ENCODE data around the gene AGBL1. TPM values are rescaled to one million over a fixed set of nuclear protein-coding genes. Genes with fewer than 3 reads are reported as not detected.

The AGBL1 gene
- total and polyA plus RNA-seq, 11 donors, result under 0.01 to 0.08 (median 0.02) TPM; not detected in 8

- Histone ChIP-seq H3K4me1 (no peaks in the 10 kb centered on the region), H3K27ac (no peak overlapping the region), H3K36me3 (no peaks in the 10 kb centered on the region), H3K4me3 (no peak overlapping the region), H3K27me3 (peaks cover 0 to 22% (median 0%) of the 10 kb centered on the region in 9 donors), H3K9me3 (no peaks in the 10 kb centered on the region)
- DNase-seq (no peak), ATAC-seq (no peak)
- intact Hi-C loops (cut with DNase I), result no loop called here
- WGBS, 4 donors, result 61 to 71% (median 64%) methylated on average over 2 of the region's 2 CpGs
- TF ChIP-seq POLR2A (IDR thresholded peaks at IDR 0.05), result no peak
- TF ChIP-seq CTCF (IDR thresholded peaks at IDR 0.05), result no peak
Measured at GRCh38 chr15:86263230-86263629, 183.6 kb downstream of the AGBL1 start.

- WGBS, 4 donors, result 72 to 77% (median 74%) methylated on average over 6 of the region's 6 CpGs
- Histone ChIP-seq H3K4me3 (no peak overlapping the region), H3K9me3 (no peaks in the 10 kb centered on the region), H3K27ac (no peak overlapping the region), H3K4me1 (no peaks in the 10 kb centered on the region), H3K36me3 (no peaks in the 10 kb centered on the region), H3K27me3 (peaks cover 0 to 24% (median 0%) of the 10 kb centered on the region in 9 donors)
- no peak for ATAC-seq
- TF ChIP-seq CTCF (IDR thresholded peaks at IDR 0.05) (no peak), POLR2A (IDR thresholded peaks at IDR 0.05) (no peak)
- intact Hi-C loops (cut with DNase I), result no loop called here
- DNase-seq, result no peak
Measured at GRCh38 chr15:86266896-86267484, 187.3 kb downstream of the AGBL1 start.

GRCh38 chr15:86267892-86268291 lies 188.2 kb downstream of the AGBL1 start:
- WGBS, 4 donors, result 86 to 94% (median 93%) methylated on average over 4 of the region's 4 CpGs
- H3K27me3 ChIP-seq, result peaks cover 0 to 21% (median 0%) of the 10 kb centered on the region in 9 donors
- no peaks in the 10 kb centered on the region for H3K36me3 ChIP-seq
- no peaks in the 10 kb centered on the region for H3K4me1 ChIP-seq
- DNase-seq (no peak), ATAC-seq (no peak)
- no peak overlapping the region for H3K4me3 ChIP-seq
- H3K9me3 ChIP-seq, result no peaks in the 10 kb centered on the region
- no peak for TF ChIP-seq CTCF (IDR thresholded peaks at IDR 0.05)
- no peak for TF ChIP-seq POLR2A (IDR thresholded peaks at IDR 0.05)
- H3K27ac ChIP-seq, result no peak overlapping the region
- intact Hi-C loops (cut with DNase I), result no loop called here

- intact Hi-C loops (cut with DNase I), result no loop called here
- Histone ChIP-seq H3K4me1 (no peaks in the 10 kb centered on the region), H3K4me3 (no peak overlapping the region), H3K27ac (no peak overlapping the region), H3K27me3 (peaks cover 0 to 15% (median 0%) of the 10 kb centered on the region in 9 donors), H3K36me3 (no peaks in the 10 kb centered on the region), H3K9me3 (no peaks in the 10 kb centered on the region)
- ATAC-seq, result no peak
- no peak for DNase-seq
- 84 to 90% (median 87%) methylated on average over 1 of the region's 1 CpG for WGBS, 4 donors
- no peak for TF ChIP-seq POLR2A (IDR thresholded peaks at IDR 0.05)
- no peak for TF ChIP-seq CTCF (IDR thresholded peaks at IDR 0.05)
Measured at GRCh38 chr15:86268558-86268957, 188.9 kb downstream of the AGBL1 start.

Measured in heart left ventricle (tissue), 16 donors.